ENCODE measurements around the gene OXCT1.

OXCT1 gene

DNA sequence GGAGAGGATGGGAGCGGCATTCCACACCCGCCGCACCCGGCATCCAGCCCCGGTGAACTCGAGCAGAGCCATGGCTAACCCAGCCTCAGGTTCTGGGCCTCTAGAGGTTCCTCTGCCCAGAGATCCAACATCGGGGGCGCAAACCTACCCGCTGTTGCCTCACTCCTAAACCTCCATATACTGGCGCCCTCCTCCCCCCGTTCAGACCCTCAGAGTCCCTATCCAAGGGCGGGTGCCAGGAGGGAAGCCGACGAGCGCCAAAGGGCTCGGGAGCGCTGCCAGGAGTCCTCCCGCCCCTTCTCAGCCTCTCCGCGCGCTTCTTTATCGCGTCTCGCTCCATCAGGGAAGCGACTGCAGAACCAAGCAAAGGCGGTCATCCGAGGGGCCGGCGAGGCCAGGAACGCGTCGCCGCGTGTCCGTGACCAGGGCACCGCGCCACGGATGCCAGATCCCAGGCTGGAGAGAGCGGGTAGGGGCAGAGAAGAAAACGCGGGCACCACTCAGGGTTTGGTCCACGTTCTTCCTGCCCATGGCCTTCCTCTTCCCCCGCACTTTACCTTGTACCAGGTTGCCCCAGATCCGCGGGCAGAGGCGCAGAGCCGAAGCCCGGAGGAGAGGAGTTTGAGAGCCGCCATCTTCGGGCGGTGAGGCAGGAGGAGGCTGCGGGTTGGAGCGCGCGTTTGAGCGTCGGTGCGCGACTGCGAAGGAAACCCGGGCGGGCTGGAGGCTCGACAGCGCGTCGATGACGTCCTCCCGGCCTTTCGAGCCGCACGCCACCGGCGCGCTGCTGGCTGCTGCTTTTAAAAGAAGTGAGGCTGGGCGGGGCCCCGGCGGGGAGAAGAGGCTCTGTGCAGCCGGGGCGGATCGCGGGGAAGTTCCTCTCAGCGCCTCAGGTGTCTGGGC is at the start of gene OXCT1:
OXCT1 (minus strand) TSS at position 702 of the 903 bp plus-strand sequence; CDS start at position 635, 67 bp downstream.
- peak; percentile 76 to 88 (median 86) for DNase-seq

- DNase-seq = no peak
Observed at GRCh38 chr5:41918105-41918504, 47.9 kb upstream of the OXCT1 start.

- no peak for DNase-seq
Observed at GRCh38 chr5:41908374-41909079, 38.3 kb upstream of the OXCT1 start.

GRCh38 chr5:41906151-41906550 is 35.9 kb upstream of the OXCT1 start:
- no peak for DNase-seq

GRCh38 chr5:41903892-41904799 is 33.9 kb upstream of the OXCT1 start, which contains the start of gene RIMOC1:
TSS of gene RIMOC1 (plus strand) at chr5:41904344. CDS start at chr5:41904368, 24 bp downstream.
- peak; percentile 91 to 95 (median 95) for DNase-seq

GRCh38 chr5:41903382-41903891 is 33.2 kb upstream of the OXCT1 start:
- no peak for DNase-seq

DNA sequence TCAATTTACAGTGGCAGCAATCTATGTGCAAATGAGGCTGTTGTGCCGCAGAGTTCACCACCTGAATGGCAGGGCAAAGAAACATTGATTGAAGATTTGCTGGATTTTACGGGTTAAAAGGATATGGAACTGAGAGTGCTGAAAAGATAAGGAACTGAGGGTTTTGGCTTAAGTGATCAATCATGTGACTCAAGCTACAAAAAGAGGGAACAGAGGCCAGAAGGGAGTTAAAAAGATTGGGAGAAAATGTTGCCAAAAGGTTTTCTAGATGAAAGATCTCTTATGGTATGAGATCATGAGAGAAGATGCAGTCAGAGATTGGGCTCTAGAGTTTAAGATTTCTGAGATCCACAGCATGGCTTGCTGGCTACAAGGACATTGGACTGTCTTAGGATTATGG is 26.0 kb upstream of the OXCT1 start:
- DNase-seq = no peak

DNA sequence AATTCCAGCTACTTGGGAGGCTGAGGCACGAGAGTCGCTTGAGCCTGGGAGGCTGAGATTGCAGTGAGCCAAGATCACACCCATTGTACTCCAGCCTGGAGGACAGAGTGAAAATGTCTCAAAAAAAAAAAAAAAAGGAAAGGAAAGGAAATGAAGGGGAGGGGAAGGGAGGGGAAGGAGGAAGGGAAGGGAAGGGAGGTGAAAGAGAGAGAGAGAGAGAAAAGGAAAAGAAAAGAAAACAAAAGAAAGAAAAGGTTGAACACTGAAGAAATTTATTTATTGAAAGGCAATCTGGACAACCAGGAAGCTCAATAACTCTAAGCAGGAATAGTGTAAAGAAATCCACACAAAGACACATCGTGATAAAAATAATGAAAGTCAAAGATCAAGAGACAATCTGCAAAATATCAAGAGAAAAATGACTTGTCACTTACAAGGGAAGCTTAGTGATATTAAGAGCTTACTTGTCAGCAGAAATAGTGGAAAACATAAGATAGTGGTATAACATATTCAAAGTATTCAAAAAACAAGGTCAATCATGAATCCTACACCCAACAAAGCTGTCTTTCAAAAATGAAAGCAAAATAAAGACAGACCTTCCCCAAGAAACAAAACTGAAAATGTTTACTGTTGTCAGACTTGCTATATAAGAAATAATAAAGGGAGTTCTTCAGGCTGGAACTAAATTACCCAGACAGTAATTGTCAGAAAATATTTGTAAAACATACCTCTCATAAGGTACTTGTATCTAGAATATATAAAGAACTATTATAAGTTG is 23.0 kb upstream of the OXCT1 start:
- no peak for DNase-seq

- DNase-seq = no peak
Observed at GRCh38 chr5:41892031-41892430, 21.8 kb upstream of the OXCT1 start.

DNA sequence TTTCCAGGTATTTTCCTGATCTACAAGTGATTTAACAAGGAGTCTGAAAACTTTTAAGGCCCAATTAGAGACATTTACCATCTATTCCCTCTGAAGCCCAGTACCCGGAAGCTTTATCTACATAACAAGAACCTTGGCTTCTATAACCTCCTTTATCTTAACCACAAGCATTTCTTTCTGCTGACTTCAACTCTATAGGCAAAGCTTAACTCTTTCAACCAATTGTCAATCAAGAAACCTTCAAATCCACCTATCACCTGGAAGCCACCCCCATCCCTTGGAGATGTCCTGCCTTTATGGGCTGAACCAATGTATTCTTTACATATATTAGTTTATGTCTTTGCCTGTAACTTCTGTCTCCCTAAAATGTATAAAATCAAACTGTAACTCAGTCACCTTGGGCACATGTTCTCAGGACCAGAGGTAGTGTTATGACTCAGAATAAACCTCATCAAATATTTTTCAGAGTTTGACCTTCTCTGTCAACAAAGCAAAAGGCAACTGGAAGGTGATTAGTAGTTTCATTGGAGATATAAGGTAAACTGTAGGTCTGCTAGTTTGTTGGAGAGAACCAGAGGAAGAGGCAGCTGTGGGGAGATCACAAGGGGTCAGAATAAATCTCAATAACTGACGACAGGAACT is 21.0 kb upstream of the OXCT1 start:
- DNase-seq = no peak

- DNase-seq = no peak
Observed at GRCh38 chr5:41885286-41885685, 15.1 kb upstream of the OXCT1 start.

- DNase-seq = no peak
Observed at GRCh38 chr5:41883936-41884335, 13.7 kb upstream of the OXCT1 start.

DNA sequence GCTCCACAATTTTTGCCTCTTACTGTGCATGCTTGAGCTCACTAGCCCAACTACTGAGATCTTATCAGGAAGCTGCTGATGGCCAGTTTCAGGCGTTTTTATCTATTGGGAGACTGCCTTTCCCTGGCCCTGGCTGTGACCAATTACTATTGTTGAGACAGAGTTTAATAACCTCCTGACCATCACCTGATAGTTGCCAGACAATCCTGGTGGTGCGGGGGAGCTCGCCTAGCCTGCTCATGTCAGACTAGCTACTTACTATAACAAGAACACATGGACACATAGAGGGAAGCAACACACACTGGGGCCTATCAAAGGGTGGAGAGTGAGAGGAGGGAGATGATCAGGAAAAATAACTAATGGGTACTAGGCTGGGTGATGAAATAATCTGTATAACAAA is 13.0 kb upstream of the OXCT1 start:
- no peak for DNase-seq

- no peak for DNase-seq
Observed at GRCh38 chr5:41882765-41883164, 12.5 kb upstream of the OXCT1 start.

DNA sequence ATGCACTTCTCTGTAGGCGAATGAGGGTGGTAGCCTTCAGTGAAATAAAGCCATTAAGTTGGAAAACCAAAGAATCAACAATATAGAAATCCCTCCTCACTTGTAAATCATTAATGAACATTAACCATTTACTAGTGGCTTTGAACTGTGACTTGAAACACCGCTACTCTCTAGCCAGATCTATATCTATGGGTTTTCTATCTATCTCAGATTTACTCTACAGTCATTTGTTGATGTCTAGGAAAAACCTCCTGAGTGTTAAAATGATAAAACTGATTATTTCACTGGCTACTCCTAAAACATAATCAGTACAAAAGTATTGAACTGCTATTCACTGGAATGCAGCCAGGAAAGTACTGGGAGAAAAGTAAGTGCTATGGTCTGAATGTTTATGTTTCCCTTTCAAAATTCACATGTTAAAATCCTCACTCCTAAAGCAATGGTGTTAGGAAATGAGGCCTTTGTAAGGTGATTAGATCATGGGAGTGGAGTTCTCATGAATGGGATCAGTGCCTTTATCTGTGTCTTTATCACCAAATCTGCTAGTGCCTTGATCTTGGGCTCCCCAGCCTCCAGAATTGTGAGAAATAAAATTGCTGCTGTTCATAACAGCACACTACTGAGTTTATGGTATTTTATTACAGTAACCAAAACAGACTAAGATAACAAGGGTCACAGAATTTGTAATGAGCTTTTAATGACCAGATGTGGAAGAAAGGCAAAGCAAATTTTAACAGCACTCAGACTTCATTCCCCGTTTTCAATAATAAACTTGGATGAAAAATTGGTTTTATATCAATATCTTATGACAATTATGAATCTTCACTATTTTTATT is 8.6 kb upstream of the OXCT1 start:
- DNase-seq = no peak

- no peak for DNase-seq
Observed at GRCh38 chr5:41878173-41878572, 7.9 kb upstream of the OXCT1 start.

GRCh38 chr5:41877408-41877807 is 7.2 kb upstream of the OXCT1 start:
- no peak for DNase-seq

GRCh38 chr5:41876678-41877077 is 6.5 kb upstream of the OXCT1 start:
- DNase-seq = no peak

- no peak for DNase-seq
Observed at GRCh38 chr5:41875121-41875520, 4.9 kb upstream of the OXCT1 start.

- no peak for DNase-seq
Observed at GRCh38 chr5:41874512-41875060, 4.4 kb upstream of the OXCT1 start.
